SJSA1 (cell line): ENCODE data around the gene SUN1. TPM values are rescaled to one million over a fixed set of nuclear protein-coding genes. Genes with fewer than 3 reads are reported as not detected.

Experiments
- DNase-seq, 2 experiments: peaks; one replicate each; pipeline ENCODE4 v3.0.0-alpha.2; 2015 to 2020; ENCODE audit warnings: low spot score in 2 of 2, low read depth in 1 of 2
- H3K27ac ChIP-seq: fragments of 250-450 bp; sonication (Bioruptor Pico); 2 replicates; pipeline ENCODE4 v1.5.1; 2020; ENCODE audit warnings: mild to moderate bottlenecking, moderate library complexity
- H3K27me3 ChIP-seq: fragments of 250-450 bp; sonication (Bioruptor Pico); replicated peaks from 2 replicates; pipeline ENCODE4 v1.5.1; 2020; ENCODE audit warnings: mild to moderate bottlenecking, moderate library complexity
- H3K36me3 ChIP-seq: fragments of 250-450 bp; sonication (Bioruptor Pico); 2 replicates; pipeline ENCODE4 v1.5.1; 2020; ENCODE audit warnings: mild to moderate bottlenecking
- H3K4me1 ChIP-seq: fragments of 250-450 bp; sonication (Bioruptor Pico); replicated peaks from 2 replicates; pipeline ENCODE4 v1.6.1; 2021; ENCODE audit warnings: mild to moderate bottlenecking
- H3K4me3 ChIP-seq: fragments of 250-450 bp; sonication (Bioruptor Pico); 2 replicates; pipeline ENCODE4 v1.5.1; 2020; ENCODE audit warnings: mild to moderate bottlenecking
- H3K9me3 ChIP-seq: fragments of 250-450 bp; sonication (Bioruptor Pico); replicated peaks from 2 replicates; pipeline ENCODE4 v1.5.1; 2020; ENCODE audit warnings: mild to moderate bottlenecking
- total RNA-seq: library from RNA; depleted of rRNA; stranded (reverse); fragments of >200 nt; shearing (Covaris generic); gene quantifications from 2 replicates; pipeline ENCODE4 v1.2.3, GENCODE V29; 2014

SUN1 gene
- total RNA-seq, 1 experiment from 2014 or later = 115 TPM

GRCh38 chr7:875476-876076, 43.3 kb downstream of the SUN1 start:
- Histone ChIP-seq H3K27me3 (no peaks in the 10 kb centered on the region), H3K27ac (peak overlapping the region; percentile 83), H3K4me3 (peak overlapping the region; percentile 28), H3K9me3 (peaks cover 6% of the 10 kb centered on the region), H3K4me1 (peaks cover 11% of the 10 kb centered on the region), H3K36me3 (peaks cover 68% of the 10 kb centered on the region)
- DNase-seq = no peak

GRCh38 chr7:876077-876971, 44.0 kb downstream of the SUN1 start, which contains the start of gene GET4:
GET4 (plus strand) TSS chr7:876554; CDS start chr7:876646, 92 bp downstream.
- no peaks in the 10 kb centered on the region for H3K27me3 ChIP-seq
- peak within 1 kb of the TSS; percentile 83 for H3K27ac ChIP-seq
- peak within 1 kb of the TSS; percentile 100 for H3K4me3 ChIP-seq
- peaks cover 6% of the 10 kb centered on the region for H3K9me3 ChIP-seq
- peaks cover 64% of the 10 kb centered on the region for H3K36me3 ChIP-seq
- DNase-seq = peak; percentile 94 to 96
- H3K4me1 ChIP-seq = peaks cover 11% of the 10 kb centered on the region

- Histone ChIP-seq H3K36me3 (peaks cover 59% of the 10 kb centered on the region), H3K4me1 (peaks cover 11% of the 10 kb centered on the region), H3K4me3 (peak overlapping the region; percentile 100), H3K27ac (peak overlapping the region; percentile 59), H3K9me3 (peaks cover 6% of the 10 kb centered on the region), H3K27me3 (no peaks in the 10 kb centered on the region)
- no peak for DNase-seq
These were observed 44.7 kb downstream of the SUN1 start for GRCh38 chr7:876972-877311.

- Histone ChIP-seq H3K27ac (0 out of 2 replicates have a peak overlapping the region, but pooled peaks have one; percentile 59), H3K4me3 (peak overlapping the region; percentile 100), H3K36me3 (peaks cover 53% of the 10 kb centered on the region), H3K9me3 (peaks cover 6% of the 10 kb centered on the region), H3K4me1 (peaks cover 11% of the 10 kb centered on the region), H3K27me3 (no peaks in the 10 kb centered on the region)
- no peak for DNase-seq
These were observed 45.3 kb downstream of the SUN1 start for GRCh38 chr7:877312-878232.

GRCh38 chr7:879093-879492, 46.8 kb downstream of the SUN1 start:
- H3K9me3 ChIP-seq = peaks cover 6% of the 10 kb centered on the region
- DNase-seq = no peak
- H3K36me3 ChIP-seq = peaks cover 40% of the 10 kb centered on the region
- H3K4me1 ChIP-seq = peaks cover 11% of the 10 kb centered on the region
- no peaks in the 10 kb centered on the region for H3K27me3 ChIP-seq
- no peak overlapping the region for H3K27ac ChIP-seq
- H3K4me3 ChIP-seq = no peak overlapping the region

- H3K27me3 ChIP-seq = no peaks in the 10 kb centered on the region
- H3K4me1 ChIP-seq = peaks cover 11% of the 10 kb centered on the region
- no peak for DNase-seq
- no peak overlapping the region for H3K27ac ChIP-seq
- peaks cover 6% of the 10 kb centered on the region for H3K9me3 ChIP-seq
- peaks cover 40% of the 10 kb centered on the region for H3K36me3 ChIP-seq
- no peak overlapping the region for H3K4me3 ChIP-seq
These were observed 47.4 kb downstream of the SUN1 start for GRCh38 chr7:879706-880105.

- Histone ChIP-seq H3K27ac (no peak overlapping the region), H3K4me1 (peaks cover 10% of the 10 kb centered on the region), H3K4me3 (no peak overlapping the region), H3K36me3 (peaks cover 32% of the 10 kb centered on the region), H3K27me3 (no peaks in the 10 kb centered on the region), H3K9me3 (peaks cover 6% of the 10 kb centered on the region)
- no peak for DNase-seq
These were observed 48.2 kb downstream of the SUN1 start for GRCh38 chr7:880450-880849.

GRCh38 chr7:881441-882234, 49.4 kb downstream of the SUN1 start:
- no peak overlapping the region for H3K4me3 ChIP-seq
- H3K27ac ChIP-seq = no peak overlapping the region
- H3K9me3 ChIP-seq = peaks cover 3% of the 10 kb centered on the region
- H3K36me3 ChIP-seq = peaks cover 27% of the 10 kb centered on the region
- no peak for DNase-seq
- no peaks in the 10 kb centered on the region for H3K27me3 ChIP-seq
- peaks cover 5% of the 10 kb centered on the region for H3K4me1 ChIP-seq

GRCh38 chr7:882336-883035, 50.2 kb downstream of the SUN1 start:
- H3K36me3 ChIP-seq = peaks cover 32% of the 10 kb centered on the region
- no peak for DNase-seq
- H3K27ac ChIP-seq = no peak overlapping the region
- no peak overlapping the region for H3K4me3 ChIP-seq
- peaks cover 5% of the 10 kb centered on the region for H3K4me1 ChIP-seq
- no peaks in the 10 kb centered on the region for H3K27me3 ChIP-seq
- H3K9me3 ChIP-seq = no peaks in the 10 kb centered on the region

GRCh38 chr7:883055-884021, 51.1 kb downstream of the SUN1 start:
- H3K9me3 ChIP-seq = no peaks in the 10 kb centered on the region

GRCh38 chr7:884191-885003, 52.1 kb downstream of the SUN1 start:
- peaks cover 37% of the 10 kb centered on the region for H3K36me3 ChIP-seq
- no peaks in the 10 kb centered on the region for H3K9me3 ChIP-seq
- H3K27me3 ChIP-seq = no peaks in the 10 kb centered on the region

More at GRCh38 chr7:883055-884021, 51.1 kb downstream of the SUN1 start:
- DNase-seq = no peak
- H3K4me1 ChIP-seq = no peaks in the 10 kb centered on the region
- no peaks in the 10 kb centered on the region for H3K27me3 ChIP-seq
- H3K4me3 ChIP-seq = no peak overlapping the region
- peaks cover 36% of the 10 kb centered on the region for H3K36me3 ChIP-seq
- no peak overlapping the region for H3K27ac ChIP-seq

More at GRCh38 chr7:884191-885003, 52.1 kb downstream of the SUN1 start:
- Histone ChIP-seq H3K4me1 (no peaks in the 10 kb centered on the region), H3K27ac (no peak overlapping the region), H3K4me3 (no peak overlapping the region)
- DNase-seq = no peak
